Suprapubic skin (tissue), 4 donors: ENCODE data around the gene AIFM1.

Source experiments
- EP300 ChIP-seq: sonication (generic); formaldehyde crosslinking; IDR thresholded peaks from one replicate; pipeline ENCODE4 v1.6.1; 2017; ENCODE audit warnings: antibody characterized with exemption
- POLR2A ChIP-seq, 2 donors: fragments of 450-650 bp; IDR thresholded peaks; one replicate each; pipeline ENCODE4 v1.6.1; 2017; ENCODE audit warnings: antibody characterized with exemption in 2 of 2, mild to moderate bottlenecking in 2 of 2, moderate library complexity in 2 of 2
- POLR2AphosphoS5 ChIP-seq, 3 donors: sonication (generic); formaldehyde crosslinking; IDR thresholded peaks; one replicate each; pipeline ENCODE4 v1.6.1; 2017; ENCODE audit warnings: antibody characterized with exemption in 3 of 3
- TF ChIP-seq, protein P1 (sequence below), 2 donors: fragments of 200-600 bp in 1 of 2; fragments of 450-650 bp in 1 of 2; sonication (generic) in 1 of 2; IDR thresholded peaks; one replicate each; pipeline ENCODE4 v1.5.1; 2016 to 2019; ENCODE audit warnings: antibody characterized with exemption in 2 of 2, mild to moderate bottlenecking in 1 of 2, moderate library complexity in 1 of 2

DNA sequence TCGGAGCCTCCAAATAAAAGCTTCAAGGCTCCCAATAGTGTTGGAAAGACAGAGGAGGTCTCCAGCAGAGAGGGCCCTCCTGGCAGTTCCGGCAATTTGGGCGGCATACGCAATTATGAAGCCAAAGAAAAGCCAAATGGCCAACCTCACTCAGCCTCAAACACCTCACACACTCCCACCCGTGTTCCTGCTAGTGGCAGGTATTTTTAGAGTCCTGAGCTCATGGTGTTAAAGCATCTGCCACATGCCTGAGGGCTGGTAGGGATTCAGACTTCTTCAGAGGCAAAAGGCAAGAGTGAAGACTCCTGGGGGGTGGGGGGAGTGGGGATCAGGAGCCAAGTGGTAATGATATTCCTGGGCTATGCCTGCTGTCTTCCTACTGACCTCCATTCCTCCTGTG, 13.5 kb upstream of the AIFM1 start:
- TF ChIP-seq, protein P1, sequence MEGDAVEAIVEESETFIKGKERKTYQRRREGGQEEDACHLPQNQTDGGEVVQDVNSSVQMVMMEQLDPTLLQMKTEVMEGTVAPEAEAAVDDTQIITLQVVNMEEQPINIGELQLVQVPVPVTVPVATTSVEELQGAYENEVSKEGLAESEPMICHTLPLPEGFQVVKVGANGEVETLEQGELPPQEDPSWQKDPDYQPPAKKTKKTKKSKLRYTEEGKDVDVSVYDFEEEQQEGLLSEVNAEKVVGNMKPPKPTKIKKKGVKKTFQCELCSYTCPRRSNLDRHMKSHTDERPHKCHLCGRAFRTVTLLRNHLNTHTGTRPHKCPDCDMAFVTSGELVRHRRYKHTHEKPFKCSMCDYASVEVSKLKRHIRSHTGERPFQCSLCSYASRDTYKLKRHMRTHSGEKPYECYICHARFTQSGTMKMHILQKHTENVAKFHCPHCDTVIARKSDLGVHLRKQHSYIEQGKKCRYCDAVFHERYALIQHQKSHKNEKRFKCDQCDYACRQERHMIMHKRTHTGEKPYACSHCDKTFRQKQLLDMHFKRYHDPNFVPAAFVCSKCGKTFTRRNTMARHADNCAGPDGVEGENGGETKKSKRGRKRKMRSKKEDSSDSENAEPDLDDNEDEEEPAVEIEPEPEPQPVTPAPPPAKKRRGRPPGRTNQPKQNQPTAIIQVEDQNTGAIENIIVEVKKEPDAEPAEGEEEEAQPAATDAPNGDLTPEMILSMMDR (IDR thresholded peaks at IDR 0.05) = no peak
- TF ChIP-seq POLR2AphosphoS5 (IDR thresholded peaks at IDR 0.05) = no peak
- no peak for TF ChIP-seq EP300
- no peak for TF ChIP-seq POLR2A (IDR thresholded peaks at IDR 0.05)
